Measurements from ENCODE around the gene CFAP157.

GRCh38 chr9:127714020-127714750, 7.4 kb downstream of the CFAP157 start:
- TF ChIP-seq CTCF (conservative IDR thresholded peaks at IDR 0.05) = no peak
- TF ChIP-seq EZH2 (IDR thresholded peaks at IDR 0.05; ENCODE audit: low read depth) = no peak
